ENCODE results near the gene MAP4K2.

The MAP4K2 gene

DNA sequence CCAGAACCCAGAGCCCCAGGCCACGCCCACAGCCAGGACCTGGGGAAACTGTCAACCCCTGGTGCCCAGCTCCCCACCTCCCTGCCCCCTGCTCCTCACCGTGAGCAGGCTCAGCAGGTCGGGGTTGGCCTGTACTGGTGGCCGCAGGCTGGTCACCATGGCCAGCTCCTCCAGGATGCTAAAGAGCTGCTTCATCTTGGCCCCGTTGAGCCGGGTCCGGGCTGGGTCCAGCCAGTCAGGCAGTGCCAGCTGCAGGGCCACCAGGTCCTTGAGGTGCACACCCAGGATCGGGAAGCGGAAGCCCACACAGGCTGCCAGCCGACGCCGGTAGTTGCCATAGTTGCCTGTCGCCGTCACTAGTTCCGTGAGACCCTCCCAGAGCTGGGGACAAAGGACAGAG lies 66.4 kb downstream of the MAP4K2 start:
- DNase-seq, result no peak

DNA sequence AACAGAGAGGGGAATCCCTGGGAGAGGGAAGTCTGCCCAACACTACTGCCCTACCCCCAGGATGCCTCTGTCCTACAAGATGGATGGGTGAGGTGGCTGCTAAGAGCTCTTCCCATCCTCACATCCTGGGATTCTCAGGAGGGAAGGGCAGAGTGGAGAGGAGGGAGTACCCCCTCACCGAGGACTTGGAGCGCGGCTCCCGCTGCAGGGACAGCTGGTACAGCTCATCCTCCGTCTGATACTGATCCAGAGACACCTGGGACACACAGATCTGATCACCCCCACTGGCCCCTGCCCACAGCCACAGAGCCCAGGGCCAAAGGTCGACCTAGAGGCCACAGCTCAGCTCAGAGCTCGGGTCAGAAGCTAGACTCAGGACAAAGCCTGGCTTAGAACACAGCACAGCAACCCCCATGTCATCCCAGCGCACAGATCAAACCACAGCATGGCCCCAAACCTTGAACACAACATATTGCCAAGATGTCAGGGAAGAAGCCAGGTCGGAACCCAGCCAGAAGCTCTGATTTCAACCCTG lies 67.2 kb downstream of the MAP4K2 start:
- DNase-seq, result no peak
